ENCODE results near the gene KCNH1. TPM values are rescaled to one million over a fixed set of nuclear protein-coding genes. Genes with fewer than 3 reads are reported as not detected.

KCNH1 gene
- total RNA-seq, 1 experiment from 2014 or later = 0.17 TPM

DNA sequence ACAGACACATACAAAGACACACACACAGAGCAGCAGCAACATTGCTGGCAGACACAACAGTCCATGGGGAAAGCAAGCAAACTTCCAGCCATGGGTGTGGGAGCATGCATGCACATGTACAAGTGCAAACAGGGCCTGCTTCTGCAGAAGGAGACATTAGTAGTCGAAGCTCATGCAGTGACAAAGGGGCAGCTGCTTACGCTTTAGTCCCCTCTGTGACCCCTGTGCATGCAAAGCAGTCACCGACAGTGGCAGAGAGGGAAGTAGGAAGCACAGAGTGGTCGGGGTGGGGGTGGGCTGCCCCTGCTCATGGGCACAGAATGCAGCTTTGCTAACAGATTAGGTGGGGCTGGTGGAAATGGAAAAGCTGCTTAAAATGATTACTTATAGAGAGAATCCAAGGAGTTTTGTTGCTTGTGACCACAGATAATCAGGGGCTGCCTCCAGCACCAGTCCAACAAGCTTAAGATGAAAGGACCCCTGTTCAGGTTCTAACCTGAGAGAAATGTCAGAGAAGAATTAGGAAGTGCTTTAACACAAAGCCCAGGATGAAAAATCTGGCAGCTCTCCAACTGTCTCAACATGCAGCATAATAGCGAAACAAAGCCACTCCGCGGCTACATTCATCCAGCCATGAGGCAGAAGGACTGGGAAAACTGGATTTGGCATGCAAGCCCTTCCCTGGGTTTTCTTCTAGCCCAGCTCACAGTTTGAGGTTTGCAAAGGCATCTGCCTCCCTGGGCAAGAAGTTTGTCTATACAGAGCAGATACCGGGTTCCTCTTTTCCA, 378.9 kb downstream of the KCNH1 start:
- Mint-ChIP-seq H3K4me1 (peaks cover 26% of the 10 kb centered on the region), H3K27me3 (ENCODE audit: low read depth) (peaks cover 48% of the 10 kb centered on the region), H3K4me3 (no peak overlapping the region), H3K36me3 (no peaks in the 10 kb centered on the region), H3K27ac (no peak overlapping the region), H3K9me3 (peaks cover 3% of the 10 kb centered on the region; the same call in 1 of the 2 replicates)
- ATAC-seq = no peak
- ChIA-PET CTCF (interaction anchor here (0.9 to 1.0 kb wide), 2 partner anchors 378 to 379 kb away, joined by 3 to 4 read pairs; partner anchors contain the start of gene KCNH1), POLR2A (no interaction called here)
- TF ChIP-seq PRDM15 (CRISPR knock-in tag; IDR thresholded peaks at IDR 0.05) (0 out of 2 replicates have a peak, but pooled peaks have one; percentile 38), OVOL2 (CRISPR knock-in tag; IDR thresholded peaks at IDR 0.05; ENCODE audit: borderline replicate concordance) (no peak), ZBTB21 (CRISPR knock-in tag; IDR thresholded peaks at IDR 0.05; ENCODE audit: borderline replicate concordance) (no peak), ERG (CRISPR knock-in tag; IDR thresholded peaks at IDR 0.05) (no peak), ZNF416 (CRISPR knock-in tag; IDR thresholded peaks at IDR 0.05) (no peak), NR1H2 (CRISPR knock-in tag; IDR thresholded peaks at IDR 0.05) (no peak), TCF7 (CRISPR knock-in tag; IDR thresholded peaks at IDR 0.05; ENCODE audit: low read depth) (no peak)
- TF ChIP-seq, protein P1, sequence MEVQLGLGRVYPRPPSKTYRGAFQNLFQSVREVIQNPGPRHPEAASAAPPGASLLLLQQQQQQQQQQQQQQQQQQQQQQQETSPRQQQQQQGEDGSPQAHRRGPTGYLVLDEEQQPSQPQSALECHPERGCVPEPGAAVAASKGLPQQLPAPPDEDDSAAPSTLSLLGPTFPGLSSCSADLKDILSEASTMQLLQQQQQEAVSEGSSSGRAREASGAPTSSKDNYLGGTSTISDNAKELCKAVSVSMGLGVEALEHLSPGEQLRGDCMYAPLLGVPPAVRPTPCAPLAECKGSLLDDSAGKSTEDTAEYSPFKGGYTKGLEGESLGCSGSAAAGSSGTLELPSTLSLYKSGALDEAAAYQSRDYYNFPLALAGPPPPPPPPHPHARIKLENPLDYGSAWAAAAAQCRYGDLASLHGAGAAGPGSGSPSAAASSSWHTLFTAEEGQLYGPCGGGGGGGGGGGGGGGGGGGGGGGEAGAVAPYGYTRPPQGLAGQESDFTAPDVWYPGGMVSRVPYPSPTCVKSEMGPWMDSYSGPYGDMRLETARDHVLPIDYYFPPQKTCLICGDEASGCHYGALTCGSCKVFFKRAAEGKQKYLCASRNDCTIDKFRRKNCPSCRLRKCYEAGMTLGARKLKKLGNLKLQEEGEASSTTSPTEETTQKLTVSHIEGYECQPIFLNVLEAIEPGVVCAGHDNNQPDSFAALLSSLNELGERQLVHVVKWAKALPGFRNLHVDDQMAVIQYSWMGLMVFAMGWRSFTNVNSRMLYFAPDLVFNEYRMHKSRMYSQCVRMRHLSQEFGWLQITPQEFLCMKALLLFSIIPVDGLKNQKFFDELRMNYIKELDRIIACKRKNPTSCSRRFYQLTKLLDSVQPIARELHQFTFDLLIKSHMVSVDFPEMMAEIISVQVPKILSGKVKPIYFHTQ (CRISPR knock-in tag; IDR thresholded peaks at IDR 0.05) = no peak
- DNase-seq (ENCODE audit: low spot score) = no peak

DNA sequence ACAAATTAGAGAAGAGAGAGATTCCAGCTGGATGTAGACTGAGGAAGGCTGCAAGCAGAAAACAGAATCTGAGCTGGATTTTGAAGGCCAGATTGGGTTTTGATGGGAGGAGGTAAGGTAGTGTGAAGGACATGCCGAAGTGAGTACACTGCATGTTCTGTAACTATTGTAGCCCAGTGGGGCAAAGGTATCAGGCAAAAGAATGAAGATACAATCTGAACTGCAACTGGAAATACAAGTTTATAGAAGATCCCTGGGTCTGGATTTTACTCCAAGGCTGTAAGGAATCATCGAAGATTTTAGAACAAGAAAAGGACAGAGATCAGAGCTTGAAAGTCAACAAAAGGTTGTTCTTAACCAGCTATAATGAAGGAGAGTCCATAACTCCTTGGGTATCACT, 382.0 kb downstream of the KCNH1 start:
- Mint-ChIP-seq H3K9me3 (no peaks in the 10 kb centered on the region), H3K27me3 (ENCODE audit: low read depth) (peaks cover 18% of the 10 kb centered on the region), H3K27ac (no peak overlapping the region), H3K4me3 (no peak overlapping the region), H3K4me1 (peaks cover 11% of the 10 kb centered on the region), H3K36me3 (no peaks in the 10 kb centered on the region)
- DNase-seq (ENCODE audit: low spot score) = no peak
- ChIA-PET POLR2A (interaction anchor here (0.5 kb wide), 1 partner anchor 336 kb away, joined by 6 read pairs; no protein-coding TSS in a partner anchor), CTCF (interaction anchor here (0.6 kb wide), 1 partner anchor 198 kb away, joined by 3 read pairs; no protein-coding TSS in a partner anchor)
- TF ChIP-seq TCF7 (CRISPR knock-in tag; IDR thresholded peaks at IDR 0.05; ENCODE audit: low read depth) (no peak), TP53 (CRISPR knock-in tag; IDR thresholded peaks at IDR 0.05) (no peak), ZNF232 (CRISPR knock-in tag; IDR thresholded peaks at IDR 0.05) (no peak), ATF1 (CRISPR knock-in tag; IDR thresholded peaks at IDR 0.05) (no peak), NR1H2 (CRISPR knock-in tag; IDR thresholded peaks at IDR 0.05) (no peak), CBFB (CRISPR knock-in tag; IDR thresholded peaks at IDR 0.05; ENCODE audit: low read depth) (no peak), ZNF423 (CRISPR knock-in tag; IDR thresholded peaks at IDR 0.05) (no peak), ZNF138 (CRISPR knock-in tag; conservative IDR thresholded peaks at IDR 0.05) (no peak), CREB1 (CRISPR knock-in tag; IDR thresholded peaks at IDR 0.05) (no peak), JUN (CRISPR knock-in tag; IDR thresholded peaks at IDR 0.05) (no peak), SMAD4 (CRISPR knock-in tag; IDR thresholded peaks at IDR 0.05) (no peak), GRHL2 (CRISPR knock-in tag; IDR thresholded peaks at IDR 0.05; ENCODE audit: insufficient replicate concordance, severe bottlenecking) (no peak), RELA (CRISPR knock-in tag; IDR thresholded peaks at IDR 0.05; ENCODE audit: borderline replicate concordance) (no peak), ZNF317 (CRISPR knock-in tag; IDR thresholded peaks at IDR 0.05; ENCODE audit: borderline replicate concordance, low read depth) (no peak)
- TF ChIP-seq, protein P2, sequence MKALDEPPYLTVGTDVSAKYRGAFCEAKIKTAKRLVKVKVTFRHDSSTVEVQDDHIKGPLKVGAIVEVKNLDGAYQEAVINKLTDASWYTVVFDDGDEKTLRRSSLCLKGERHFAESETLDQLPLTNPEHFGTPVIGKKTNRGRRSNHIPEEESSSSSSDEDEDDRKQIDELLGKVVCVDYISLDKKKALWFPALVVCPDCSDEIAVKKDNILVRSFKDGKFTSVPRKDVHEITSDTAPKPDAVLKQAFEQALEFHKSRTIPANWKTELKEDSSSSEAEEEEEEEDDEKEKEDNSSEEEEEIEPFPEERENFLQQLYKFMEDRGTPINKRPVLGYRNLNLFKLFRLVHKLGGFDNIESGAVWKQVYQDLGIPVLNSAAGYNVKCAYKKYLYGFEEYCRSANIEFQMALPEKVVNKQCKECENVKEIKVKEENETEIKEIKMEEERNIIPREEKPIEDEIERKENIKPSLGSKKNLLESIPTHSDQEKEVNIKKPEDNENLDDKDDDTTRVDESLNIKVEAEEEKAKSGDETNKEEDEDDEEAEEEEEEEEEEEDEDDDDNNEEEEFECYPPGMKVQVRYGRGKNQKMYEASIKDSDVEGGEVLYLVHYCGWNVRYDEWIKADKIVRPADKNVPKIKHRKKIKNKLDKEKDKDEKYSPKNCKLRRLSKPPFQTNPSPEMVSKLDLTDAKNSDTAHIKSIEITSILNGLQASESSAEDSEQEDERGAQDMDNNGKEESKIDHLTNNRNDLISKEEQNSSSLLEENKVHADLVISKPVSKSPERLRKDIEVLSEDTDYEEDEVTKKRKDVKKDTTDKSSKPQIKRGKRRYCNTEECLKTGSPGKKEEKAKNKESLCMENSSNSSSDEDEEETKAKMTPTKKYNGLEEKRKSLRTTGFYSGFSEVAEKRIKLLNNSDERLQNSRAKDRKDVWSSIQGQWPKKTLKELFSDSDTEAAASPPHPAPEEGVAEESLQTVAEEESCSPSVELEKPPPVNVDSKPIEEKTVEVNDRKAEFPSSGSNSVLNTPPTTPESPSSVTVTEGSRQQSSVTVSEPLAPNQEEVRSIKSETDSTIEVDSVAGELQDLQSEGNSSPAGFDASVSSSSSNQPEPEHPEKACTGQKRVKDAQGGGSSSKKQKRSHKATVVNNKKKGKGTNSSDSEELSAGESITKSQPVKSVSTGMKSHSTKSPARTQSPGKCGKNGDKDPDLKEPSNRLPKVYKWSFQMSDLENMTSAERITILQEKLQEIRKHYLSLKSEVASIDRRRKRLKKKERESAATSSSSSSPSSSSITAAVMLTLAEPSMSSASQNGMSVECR (CRISPR knock-in tag; IDR thresholded peaks at IDR 0.05; ENCODE audit: borderline replicate concordance) = no peak
- ATAC-seq = no peak
